ENCODE results near the gene ALK. TPM values are rescaled to one million over a fixed set of nuclear protein-coding genes. Genes with fewer than 3 reads are reported as not detected.
A peak's percentile ranks its signal among the peaks of the same experiment; 100 is the strongest.

Gene ALK
- polyA plus RNA-seq, 1 of the 3 experiments (the other 2 are of a cell fraction) = 0.30 TPM

- H4K20me1 ChIP-seq (ENCODE audit: insufficient read depth) = no peaks in the 10 kb centered on the region
- TF ChIP-seq TAF1 (IDR thresholded peaks at IDR 0.05; ENCODE audit: borderline replicate concordance, low read depth, low read length) = no peak
- TF ChIP-seq RCOR1 (IDR thresholded peaks at IDR 0.05; ENCODE audit: low read length) = no peak
- TF ChIP-seq NFIC (IDR thresholded peaks at IDR 0.05; ENCODE audit: borderline replicate concordance) = no peak
- TF ChIP-seq EZH2phosphoT487 (IDR thresholded peaks at IDR 0.05; ENCODE audit: borderline replicate concordance, low read depth) = no peak
- no peak for TF ChIP-seq NRF1 (IDR thresholded peaks at IDR 0.05; ENCODE audit: low read depth, low read length)
- TF ChIP-seq EP300 (IDR thresholded peaks at IDR 0.05; ENCODE audit: borderline replicate concordance in 1 of 2, low read depth in 1 of 2, low read length in 1 of 2) = no peak
- no peak for TF ChIP-seq TEAD4 (IDR thresholded peaks at IDR 0.05; ENCODE audit: borderline replicate concordance, insufficient read depth)
- H3K4me1 ChIP-seq (ENCODE audit: control insufficient read depth in 1 of 2, insufficient read depth in 2 of 2, low read depth in 1 of 2, low read length in 1 of 2) = peaks cover 0 to 23% of the 10 kb centered on the region in 2 experiments; a peak in 1 of 4 replicates
- H3K79me2 ChIP-seq (ENCODE audit: insufficient read depth) = no peaks in the 10 kb centered on the region
- no peak overlapping the region for H2AFZ ChIP-seq (ENCODE audit: low read depth)
- DNase-seq = no peak
- peaks cover 0 to 3% of the 10 kb centered on the region in 2 experiments for H3K36me3 ChIP-seq (replicated peaks in 1 of 2; ENCODE audit: control insufficient read depth in 1 of 2, insufficient read depth in 2 of 2, low read length in 1 of 2)
- CTCF ChIA-PET = interaction anchor here (1.5 to 3.8 kb wide), 4 partner anchors 10 to 426 kb away, joined by 5 to 12 read pairs (median 6); no protein-coding TSS in a partner anchor
- no peaks in the 10 kb centered on the region for H3F3A ChIP-seq (replicated peaks; ENCODE audit: insufficient read depth)
- H3K4me3 ChIP-seq (ENCODE audit: low read depth in 2 of 2, low read length in 1 of 2) = no peak overlapping the region
- H3K9me2 ChIP-seq = no peaks in the 10 kb centered on the region
- no peak overlapping the region for H3K4me2 ChIP-seq
- H3K9ac ChIP-seq = no peak overlapping the region
- no peaks in the 10 kb centered on the region for H3K9me3 ChIP-seq
- WGBS (ENCODE audit: low lambda C conversion rate) = 42% methylated on average over 3 of the region's 4 CpGs
- POLR2A ChIA-PET = interaction anchor here (0.6 kb wide), 1 partner anchor 641 kb away, joined by 4 read pairs; no protein-coding TSS in a partner anchor
- no peaks in the 10 kb centered on the region for H3K27me3 ChIP-seq (ENCODE audit: insufficient read depth)
- peak overlapping the region in 1 of 2 experiments; percentile 53; a peak in 1 of 4 replicates for H3K27ac ChIP-seq (ENCODE audit: low read depth in 2 of 2, low read length in 1 of 2)
Measured at GRCh38 chr2:29599946-29600345, 321.4 kb downstream of the ALK start.

GRCh38 chr2:29598978-29599377 lies 322.4 kb downstream of the ALK start:
- Histone ChIP-seq H3K4me1 (ENCODE audit: control insufficient read depth in 1 of 2, insufficient read depth in 2 of 2, low read depth in 1 of 2, low read length in 1 of 2) (peaks cover 0 to 22% of the 10 kb centered on the region in 2 experiments; a peak in 1 of 4 replicates), H3K9me3 (no peaks in the 10 kb centered on the region), H3K4me2 (no peak overlapping the region), H3K4me3 (ENCODE audit: low read depth in 2 of 2, low read length in 1 of 2) (no peak overlapping the region), H3K9ac (no peak overlapping the region), H3F3A (replicated peaks; ENCODE audit: insufficient read depth) (no peaks in the 10 kb centered on the region), H3K79me2 (ENCODE audit: insufficient read depth) (no peaks in the 10 kb centered on the region), H3K9me2 (no peaks in the 10 kb centered on the region), H3K27ac (ENCODE audit: low read depth in 2 of 2, low read length in 1 of 2) (peak overlapping the region in 1 of 2 experiments; percentile 22; a peak in 1 of 4 replicates), H3K27me3 (ENCODE audit: insufficient read depth) (no peaks in the 10 kb centered on the region), H2AFZ (ENCODE audit: low read depth) (no peak overlapping the region), H4K20me1 (ENCODE audit: insufficient read depth) (no peaks in the 10 kb centered on the region), H3K36me3 (replicated peaks in 1 of 2; ENCODE audit: control insufficient read depth in 1 of 2, insufficient read depth in 2 of 2, low read length in 1 of 2) (no peaks in the 10 kb centered on the region)
- 28% methylated on average over 2 of the region's 2 CpGs for WGBS (ENCODE audit: low lambda C conversion rate)
- POLR2A ChIA-PET = interaction anchor here (0.6 kb wide), 1 partner anchor 640 kb away, joined by 4 read pairs; no protein-coding TSS in a partner anchor
- CTCF ChIA-PET = interaction anchor here (1.5 to 3.8 kb wide), 3 partner anchors 11 to 14 kb away, joined by 5 to 12 read pairs (median 7); no protein-coding TSS in a partner anchor
- no peak for DNase-seq
- no peak for TF ChIP-seq CHD2 (IDR thresholded peaks at IDR 0.05; ENCODE audit: low read length, partially characterized antibody)
- TF ChIP-seq, protein P1, sequence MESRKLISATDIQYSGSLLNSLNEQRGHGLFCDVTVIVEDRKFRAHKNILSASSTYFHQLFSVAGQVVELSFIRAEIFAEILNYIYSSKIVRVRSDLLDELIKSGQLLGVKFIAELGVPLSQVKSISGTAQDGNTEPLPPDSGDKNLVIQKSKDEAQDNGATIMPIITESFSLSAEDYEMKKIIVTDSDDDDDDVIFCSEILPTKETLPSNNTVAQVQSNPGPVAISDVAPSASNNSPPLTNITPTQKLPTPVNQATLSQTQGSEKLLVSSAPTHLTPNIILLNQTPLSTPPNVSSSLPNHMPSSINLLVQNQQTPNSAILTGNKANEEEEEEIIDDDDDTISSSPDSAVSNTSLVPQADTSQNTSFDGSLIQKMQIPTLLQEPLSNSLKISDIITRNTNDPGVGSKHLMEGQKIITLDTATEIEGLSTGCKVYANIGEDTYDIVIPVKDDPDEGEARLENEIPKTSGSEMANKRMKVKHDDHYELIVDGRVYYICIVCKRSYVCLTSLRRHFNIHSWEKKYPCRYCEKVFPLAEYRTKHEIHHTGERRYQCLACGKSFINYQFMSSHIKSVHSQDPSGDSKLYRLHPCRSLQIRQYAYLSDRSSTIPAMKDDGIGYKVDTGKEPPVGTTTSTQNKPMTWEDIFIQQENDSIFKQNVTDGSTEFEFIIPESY (IDR thresholded peaks at IDR 0.05; ENCODE audit: borderline replicate concordance, low read depth) = no peak
- TF ChIP-seq USF2 (IDR thresholded peaks at IDR 0.05; ENCODE audit: borderline replicate concordance, low read depth, low read length) = no peak
- TF ChIP-seq JUND (IDR thresholded peaks at IDR 0.05) = no peak
- TF ChIP-seq, protein P2, sequence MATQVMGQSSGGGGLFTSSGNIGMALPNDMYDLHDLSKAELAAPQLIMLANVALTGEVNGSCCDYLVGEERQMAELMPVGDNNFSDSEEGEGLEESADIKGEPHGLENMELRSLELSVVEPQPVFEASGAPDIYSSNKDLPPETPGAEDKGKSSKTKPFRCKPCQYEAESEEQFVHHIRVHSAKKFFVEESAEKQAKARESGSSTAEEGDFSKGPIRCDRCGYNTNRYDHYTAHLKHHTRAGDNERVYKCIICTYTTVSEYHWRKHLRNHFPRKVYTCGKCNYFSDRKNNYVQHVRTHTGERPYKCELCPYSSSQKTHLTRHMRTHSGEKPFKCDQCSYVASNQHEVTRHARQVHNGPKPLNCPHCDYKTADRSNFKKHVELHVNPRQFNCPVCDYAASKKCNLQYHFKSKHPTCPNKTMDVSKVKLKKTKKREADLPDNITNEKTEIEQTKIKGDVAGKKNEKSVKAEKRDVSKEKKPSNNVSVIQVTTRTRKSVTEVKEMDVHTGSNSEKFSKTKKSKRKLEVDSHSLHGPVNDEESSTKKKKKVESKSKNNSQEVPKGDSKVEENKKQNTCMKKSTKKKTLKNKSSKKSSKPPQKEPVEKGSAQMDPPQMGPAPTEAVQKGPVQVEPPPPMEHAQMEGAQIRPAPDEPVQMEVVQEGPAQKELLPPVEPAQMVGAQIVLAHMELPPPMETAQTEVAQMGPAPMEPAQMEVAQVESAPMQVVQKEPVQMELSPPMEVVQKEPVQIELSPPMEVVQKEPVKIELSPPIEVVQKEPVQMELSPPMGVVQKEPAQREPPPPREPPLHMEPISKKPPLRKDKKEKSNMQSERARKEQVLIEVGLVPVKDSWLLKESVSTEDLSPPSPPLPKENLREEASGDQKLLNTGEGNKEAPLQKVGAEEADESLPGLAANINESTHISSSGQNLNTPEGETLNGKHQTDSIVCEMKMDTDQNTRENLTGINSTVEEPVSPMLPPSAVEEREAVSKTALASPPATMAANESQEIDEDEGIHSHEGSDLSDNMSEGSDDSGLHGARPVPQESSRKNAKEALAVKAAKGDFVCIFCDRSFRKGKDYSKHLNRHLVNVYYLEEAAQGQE (IDR thresholded peaks at IDR 0.05; ENCODE audit: low read depth, low read length) = no peak
- TF ChIP-seq, protein P3, sequence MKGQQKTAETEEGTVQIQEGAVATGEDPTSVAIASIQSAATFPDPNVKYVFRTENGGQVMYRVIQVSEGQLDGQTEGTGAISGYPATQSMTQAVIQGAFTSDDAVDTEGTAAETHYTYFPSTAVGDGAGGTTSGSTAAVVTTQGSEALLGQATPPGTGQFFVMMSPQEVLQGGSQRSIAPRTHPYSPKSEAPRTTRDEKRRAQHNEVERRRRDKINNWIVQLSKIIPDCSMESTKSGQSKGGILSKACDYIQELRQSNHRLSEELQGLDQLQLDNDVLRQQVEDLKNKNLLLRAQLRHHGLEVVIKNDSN (IDR thresholded peaks at IDR 0.05; ENCODE audit: borderline replicate concordance, low read depth) = no peak
- no peak for TF ChIP-seq CTCF (IDR thresholded peaks at IDR 0.05)
- TF ChIP-seq EZH2phosphoT487 (IDR thresholded peaks at IDR 0.05; ENCODE audit: borderline replicate concordance, low read depth) = no peak
- no peak for TF ChIP-seq NRF1 (IDR thresholded peaks at IDR 0.05; ENCODE audit: low read depth, low read length)
- no peak for TF ChIP-seq EP300 (IDR thresholded peaks at IDR 0.05; ENCODE audit: borderline replicate concordance in 1 of 2, low read depth in 1 of 2, low read length in 1 of 2)
- no peak for TF ChIP-seq MXI1 (IDR thresholded peaks at IDR 0.05; ENCODE audit: low read depth, low read length)
- TF ChIP-seq TEAD4 (IDR thresholded peaks at IDR 0.05; ENCODE audit: borderline replicate concordance, insufficient read depth) = no peak
- TF ChIP-seq YY1 (IDR thresholded peaks at IDR 0.05; ENCODE audit: low read depth) = no peak
